NCI-H82 (cell line): Measurements from ENCODE around the gene SLC38A8.

Source experiments
- DNase-seq: peaks from one replicate; lab custom pipeline; 2025; lab: John Stamatoyannopoulos, UW

SLC38A8 gene

GRCh38 chr16:84048871-84049270 lies 6.3 kb upstream of the SLC38A8 start:
- no peak for DNase-seq

GRCh38 chr16:84048270-84048669 lies 5.7 kb upstream of the SLC38A8 start:
- peak; percentile 26 for DNase-seq

GRCh38 chr16:84047626-84048025 lies 5.0 kb upstream of the SLC38A8 start:
- no peak for DNase-seq

- DNase-seq = no peak
These were observed 4.6 kb upstream of the SLC38A8 start for GRCh38 chr16:84047206-84047605.

- no peak for DNase-seq
These were observed 3.3 kb upstream of the SLC38A8 start for GRCh38 chr16:84045818-84046470.

GRCh38 chr16:84045001-84045817 lies 2.6 kb upstream of the SLC38A8 start:
- no peak for DNase-seq

- DNase-seq = peak; percentile 69
These were observed 1.5 kb upstream of the SLC38A8 start for GRCh38 chr16:84044118-84044488.

- no peak for DNase-seq
These were observed 1.0 kb upstream of the SLC38A8 start for GRCh38 chr16:84043486-84044117.

GRCh38 chr16:84042879-84043485 lies 387 bp upstream of the SLC38A8 start:
- no peak for DNase-seq

- DNase-seq = no peak
These were observed 714 bp downstream of the SLC38A8 start for GRCh38 chr16:84041881-84042280.

GRCh38 chr16:84040823-84041820 lies 1.5 kb downstream of the SLC38A8 start:
- peak; percentile 22 for DNase-seq

- no peak for DNase-seq
These were observed 2.3 kb downstream of the SLC38A8 start for GRCh38 chr16:84040226-84040822.

- DNase-seq = no peak
These were observed 2.9 kb downstream of the SLC38A8 start for GRCh38 chr16:84039696-84040095.

GRCh38 chr16:84038469-84038868 lies 4.1 kb downstream of the SLC38A8 start:
- no peak for DNase-seq

GRCh38 chr16:84036982-84037425 lies 5.6 kb downstream of the SLC38A8 start:
- no peak for DNase-seq

GRCh38 chr16:84036131-84036530 lies 6.5 kb downstream of the SLC38A8 start:
- DNase-seq = no peak

GRCh38 chr16:84034516-84034915 lies 8.1 kb downstream of the SLC38A8 start:
- DNase-seq = no peak

GRCh38 chr16:84033251-84034195 lies 9.1 kb downstream of the SLC38A8 start:
- DNase-seq = no peak

- no peak for DNase-seq
These were observed 10.0 kb downstream of the SLC38A8 start for GRCh38 chr16:84032458-84033178.
